Measurements from ENCODE around the gene GRID1.

DNA sequence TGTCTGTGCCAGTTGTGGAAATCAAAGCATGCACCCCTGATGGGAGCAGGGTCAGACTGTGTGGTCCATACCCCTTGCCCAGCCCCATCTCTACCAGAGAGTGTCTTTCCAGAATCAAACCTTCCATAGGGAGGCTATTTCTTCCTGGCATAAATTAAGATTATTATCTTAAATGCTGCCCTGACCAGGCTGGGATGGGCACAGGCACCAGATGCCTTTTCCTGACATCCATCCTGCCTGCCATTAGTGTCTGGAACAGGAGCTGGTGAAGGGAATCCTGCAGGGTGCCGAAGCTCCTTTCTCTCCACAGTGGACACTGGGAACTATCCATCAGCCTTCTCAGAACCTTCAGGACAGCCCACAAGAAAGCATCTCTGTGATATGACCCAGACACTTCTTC is 296.3 kb downstream of the GRID1 start:
- TF ChIP-seq, protein P1, sequence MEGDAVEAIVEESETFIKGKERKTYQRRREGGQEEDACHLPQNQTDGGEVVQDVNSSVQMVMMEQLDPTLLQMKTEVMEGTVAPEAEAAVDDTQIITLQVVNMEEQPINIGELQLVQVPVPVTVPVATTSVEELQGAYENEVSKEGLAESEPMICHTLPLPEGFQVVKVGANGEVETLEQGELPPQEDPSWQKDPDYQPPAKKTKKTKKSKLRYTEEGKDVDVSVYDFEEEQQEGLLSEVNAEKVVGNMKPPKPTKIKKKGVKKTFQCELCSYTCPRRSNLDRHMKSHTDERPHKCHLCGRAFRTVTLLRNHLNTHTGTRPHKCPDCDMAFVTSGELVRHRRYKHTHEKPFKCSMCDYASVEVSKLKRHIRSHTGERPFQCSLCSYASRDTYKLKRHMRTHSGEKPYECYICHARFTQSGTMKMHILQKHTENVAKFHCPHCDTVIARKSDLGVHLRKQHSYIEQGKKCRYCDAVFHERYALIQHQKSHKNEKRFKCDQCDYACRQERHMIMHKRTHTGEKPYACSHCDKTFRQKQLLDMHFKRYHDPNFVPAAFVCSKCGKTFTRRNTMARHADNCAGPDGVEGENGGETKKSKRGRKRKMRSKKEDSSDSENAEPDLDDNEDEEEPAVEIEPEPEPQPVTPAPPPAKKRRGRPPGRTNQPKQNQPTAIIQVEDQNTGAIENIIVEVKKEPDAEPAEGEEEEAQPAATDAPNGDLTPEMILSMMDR (IDR thresholded peaks at IDR 0.05; ENCODE audit: insufficient read depth, low read depth, low read length): no peak
- TF ChIP-seq EZH2 (IDR thresholded peaks at IDR 0.05; ENCODE audit: insufficient read depth, low read length): no peak
